Renal pelvis (tissue), 12 donors: ENCODE data around the gene ALG1. TPM values are rescaled to one million over a fixed set of nuclear protein-coding genes. Genes with fewer than 3 reads are reported as not detected.

ENCODE experiments used
- DNase-seq: peaks from one replicate; pipeline ENCODE4 v3.0.0-alpha.2; 2013
- long read RNA-seq, 16 experiments: transcript quantifications; one replicate each; lab custom pipeline, GENCODE V29; 2026
- polyA plus RNA-seq, 3 donors: library from polyadenylated mRNA; unstranded; fragments of 120-200 nt; gene quantifications; one replicate each; pipeline ENCODE4 v1.2.1, GENCODE V29; 2013; ENCODE audit not compliant: insufficient read length in 3 of 3

The ALG1 gene, protein sequence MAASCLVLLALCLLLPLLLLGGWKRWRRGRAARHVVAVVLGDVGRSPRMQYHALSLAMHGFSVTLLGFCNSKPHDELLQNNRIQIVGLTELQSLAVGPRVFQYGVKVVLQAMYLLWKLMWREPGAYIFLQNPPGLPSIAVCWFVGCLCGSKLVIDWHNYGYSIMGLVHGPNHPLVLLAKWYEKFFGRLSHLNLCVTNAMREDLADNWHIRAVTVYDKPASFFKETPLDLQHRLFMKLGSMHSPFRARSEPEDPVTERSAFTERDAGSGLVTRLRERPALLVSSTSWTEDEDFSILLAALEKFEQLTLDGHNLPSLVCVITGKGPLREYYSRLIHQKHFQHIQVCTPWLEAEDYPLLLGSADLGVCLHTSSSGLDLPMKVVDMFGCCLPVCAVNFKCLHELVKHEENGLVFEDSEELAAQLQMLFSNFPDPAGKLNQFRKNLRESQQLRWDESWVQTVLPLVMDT
- polyA plus RNA-seq = 10 to 100 TPM; 25.1 to 27.0 (median 26.5) TPM
- long read RNA-seq, donor 1, transcript ALG1-201 (13 exons, 2,132 nt) = major isoform, 14 of 14 reads
- long read RNA-seq, donor 1, partial matches to known transcripts = 0 of 14 reads
- long read RNA-seq, donor 1, other reads (novel, unspliced or antisense) = 0 of 14 reads
- long read RNA-seq, donor 2, transcript ALG1-201 (13 exons, 2,132 nt) = major isoform, 11 of 12 reads
- long read RNA-seq, donor 2, partial matches to known transcripts = 0 of 12 reads
- long read RNA-seq, donor 2, other reads (novel, unspliced or antisense) = 0 of 12 reads
- long read RNA-seq, donor 3, transcript ALG1-201 (13 exons, 2,132 nt) = major isoform, 10 of 12 reads
- long read RNA-seq, donor 3, partial matches to known transcripts = 0 of 12 reads
- long read RNA-seq, donor 3, other reads (novel, unspliced or antisense) = 0 of 12 reads
- long read RNA-seq, donor 4, transcript ALG1-201 (13 exons, 2,132 nt) = major isoform, 7 of 7 reads
- long read RNA-seq, donor 4, partial matches to known transcripts = 0 of 7 reads
- long read RNA-seq, donor 4, other reads (novel, unspliced or antisense) = 0 of 7 reads
- long read RNA-seq, donor 5, partial matches to known transcripts = 0 of 3 reads
- long read RNA-seq, donor 5, other reads (novel, unspliced or antisense) = 0 of 3 reads
- long read RNA-seq, donor 6, transcript ALG1-201 (13 exons, 2,132 nt) = major isoform, 12 of 12 reads
- long read RNA-seq, donor 6, partial matches to known transcripts = 0 of 12 reads
- long read RNA-seq, donor 6, other reads (novel, unspliced or antisense) = 0 of 12 reads
- long read RNA-seq, donor 7, transcript ALG1-201 (13 exons, 2,132 nt) = major isoform, 10 of 13 reads
- long read RNA-seq, donor 7, partial matches to known transcripts = 0 of 13 reads
- long read RNA-seq, donor 7, other reads (novel, unspliced or antisense) = 0 of 13 reads
- long read RNA-seq, donor 8, partial matches to known transcripts = 0 of 3 reads
- long read RNA-seq, donor 8, other reads (novel, unspliced or antisense) = 0 of 3 reads
- long read RNA-seq, donor 9, transcript ALG1-201 (13 exons, 2,132 nt) = major isoform, 14 of 21 reads
- long read RNA-seq, donor 9, partial matches to known transcripts = 6 of 21 reads
- long read RNA-seq, donor 9, other reads (novel, unspliced or antisense) = 0 of 21 reads
- long read RNA-seq, donor 10, transcript ALG1-201 (13 exons, 2,132 nt) = major isoform, 5 of 14 reads
- long read RNA-seq, donor 10, partial matches to known transcripts = 7 of 14 reads
- long read RNA-seq, donor 10, other reads (novel, unspliced or antisense) = 0 of 14 reads
- long read RNA-seq, donor 11, partial matches to known transcripts = 0 of 6 reads
- long read RNA-seq, donor 11, other reads (novel, unspliced or antisense) = 0 of 6 reads
- long read RNA-seq, donor 12, transcript ALG1-201 (13 exons, 2,132 nt) = major isoform, 10 of 16 reads
- long read RNA-seq, donor 12, partial matches to known transcripts = 0 of 16 reads
- long read RNA-seq, donor 12, other reads (novel, unspliced or antisense) = 5 of 16 reads
- long read RNA-seq, donor 13, partial matches to known transcripts = 6 of 8 reads
- long read RNA-seq, donor 13, other reads (novel, unspliced or antisense) = 0 of 8 reads
- long read RNA-seq, donor 14 = 0 reads
- long read RNA-seq, donor 15 = 0 reads
- long read RNA-seq, donor 16, transcript ALG1-201 (13 exons, 2,132 nt) = major isoform, 5 of 6 reads
- long read RNA-seq, donor 16, partial matches to known transcripts = 0 of 6 reads
- long read RNA-seq, donor 16, other reads (novel, unspliced or antisense) = 0 of 6 reads

DNA sequence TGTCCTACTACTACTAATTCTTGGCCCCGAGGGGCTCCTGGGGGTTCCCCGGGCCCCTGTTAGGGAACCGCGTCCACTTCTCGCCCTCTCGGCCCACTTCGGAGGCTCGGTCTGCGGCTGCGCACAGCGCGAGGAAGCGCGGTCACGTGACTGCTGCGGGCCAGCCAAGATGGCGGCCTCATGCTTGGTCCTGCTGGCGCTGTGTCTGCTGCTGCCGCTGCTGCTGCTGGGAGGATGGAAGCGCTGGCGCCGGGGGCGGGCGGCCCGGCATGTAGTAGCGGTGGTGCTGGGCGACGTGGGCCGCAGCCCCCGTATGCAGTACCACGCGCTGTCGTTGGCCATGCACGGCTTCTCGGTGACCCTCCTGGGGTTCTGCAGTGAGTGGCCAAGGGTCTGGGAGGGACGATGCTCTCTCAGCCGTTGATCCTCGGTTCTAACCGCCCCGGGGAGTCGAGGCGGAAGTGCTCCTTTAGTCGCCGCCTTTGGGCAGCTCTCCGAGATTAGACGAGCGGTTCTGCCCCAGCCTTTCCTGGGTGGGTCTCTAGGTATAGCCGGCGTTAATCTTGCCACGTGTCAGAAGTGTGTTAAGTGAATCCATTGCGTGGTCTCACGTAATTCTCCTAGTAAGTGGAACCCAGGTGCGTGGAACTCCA, at the start of gene ALG1:
ALG1 (plus strand) TSS at position 163 of the 653 bp plus-strand sequence; CDS start at position 170, 7 bp downstream.
- DNase-seq = peak; percentile 87

DNA sequence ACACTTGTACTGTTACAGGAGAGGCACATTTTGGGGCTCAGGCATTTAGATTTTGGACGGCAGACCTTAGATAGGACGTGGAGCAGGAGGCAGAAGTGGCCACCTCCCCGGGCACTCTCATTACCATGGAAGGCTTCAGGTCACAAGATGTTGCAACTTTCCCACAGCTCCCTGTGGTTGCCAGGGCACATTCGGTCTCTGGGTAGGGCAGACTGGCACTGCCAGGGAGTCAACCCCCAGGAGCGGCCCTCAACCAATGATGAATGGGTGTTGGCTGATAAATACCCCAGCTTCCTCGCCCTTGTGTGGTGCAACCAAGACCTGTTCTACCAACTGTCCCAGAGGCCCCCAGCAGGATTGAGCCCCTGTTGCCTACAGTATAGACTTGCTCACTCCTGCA, 49.1 kb upstream of the ALG1 start:
- no peak for DNase-seq

- no peak for DNase-seq
Measured at GRCh38 chr16:5024632-5025031, 47.0 kb upstream of the ALG1 start.

DNA sequence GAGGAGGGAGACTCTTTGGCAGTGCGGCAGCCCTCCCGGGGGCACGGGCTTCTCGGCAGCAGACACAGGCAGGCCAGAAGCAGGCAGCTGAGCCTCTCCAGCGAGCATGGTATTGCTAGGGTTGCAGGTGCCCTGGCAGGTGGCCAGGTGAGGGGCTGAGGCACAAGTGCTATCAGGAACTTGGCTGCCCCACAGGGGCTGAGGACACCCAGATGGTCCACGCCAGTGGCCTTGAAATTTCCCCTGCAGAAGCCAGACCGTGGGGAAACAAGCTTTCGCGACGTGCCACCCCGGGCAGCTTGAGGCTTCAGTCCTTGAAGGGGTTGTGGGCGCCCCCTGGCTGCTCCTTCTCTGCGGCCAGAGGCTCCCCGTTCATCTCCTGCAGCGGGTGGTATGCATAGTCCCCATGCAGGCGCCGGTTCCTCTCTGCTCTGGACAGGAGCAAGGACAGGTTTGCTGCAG, 46.4 kb upstream of the ALG1 start:
- no peak for DNase-seq

DNA sequence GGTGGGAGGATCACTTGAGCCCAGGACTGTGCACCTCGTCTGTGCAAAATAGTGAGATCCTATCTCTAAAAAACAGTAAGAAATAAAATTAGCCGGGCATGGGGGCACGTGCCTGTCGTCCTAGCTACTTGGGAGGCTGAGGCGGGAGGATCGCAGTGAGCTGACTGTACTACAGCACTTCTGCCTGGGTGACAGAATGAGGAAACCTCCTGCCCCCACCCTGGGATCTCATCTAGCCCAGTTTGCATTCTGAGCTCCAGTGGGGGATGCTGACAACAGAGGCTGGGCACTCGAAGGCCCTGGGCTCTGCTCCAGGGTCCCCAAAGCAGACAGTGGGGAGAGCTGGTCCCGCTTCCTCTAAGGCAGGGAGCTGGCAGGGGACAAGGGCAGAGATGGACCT, 45.0 kb upstream of the ALG1 start:
- DNase-seq = no peak

DNA sequence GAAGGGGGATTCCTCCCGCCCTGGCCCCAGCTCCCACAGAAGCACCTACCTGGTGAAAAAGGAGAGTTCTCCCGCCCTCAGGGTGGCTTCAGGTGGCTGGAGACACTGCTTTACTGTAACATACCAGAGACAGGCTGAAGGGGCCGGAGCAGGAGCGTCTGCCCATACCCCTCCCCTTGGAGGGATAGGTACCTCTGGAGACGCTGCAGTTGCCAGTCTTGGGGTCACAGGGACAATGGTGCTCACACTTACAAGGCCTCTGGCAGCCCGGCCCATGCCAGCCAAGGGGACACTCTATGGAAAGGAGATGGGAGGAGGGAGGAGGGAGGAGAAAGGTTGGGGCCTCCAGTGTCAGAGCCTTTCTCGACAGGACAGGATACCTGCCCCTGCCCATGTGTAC, 44.6 kb upstream of the ALG1 start:
- no peak for DNase-seq

- DNase-seq = no peak
Measured at GRCh38 chr16:5027575-5028235, 43.9 kb upstream of the ALG1 start.

DNA sequence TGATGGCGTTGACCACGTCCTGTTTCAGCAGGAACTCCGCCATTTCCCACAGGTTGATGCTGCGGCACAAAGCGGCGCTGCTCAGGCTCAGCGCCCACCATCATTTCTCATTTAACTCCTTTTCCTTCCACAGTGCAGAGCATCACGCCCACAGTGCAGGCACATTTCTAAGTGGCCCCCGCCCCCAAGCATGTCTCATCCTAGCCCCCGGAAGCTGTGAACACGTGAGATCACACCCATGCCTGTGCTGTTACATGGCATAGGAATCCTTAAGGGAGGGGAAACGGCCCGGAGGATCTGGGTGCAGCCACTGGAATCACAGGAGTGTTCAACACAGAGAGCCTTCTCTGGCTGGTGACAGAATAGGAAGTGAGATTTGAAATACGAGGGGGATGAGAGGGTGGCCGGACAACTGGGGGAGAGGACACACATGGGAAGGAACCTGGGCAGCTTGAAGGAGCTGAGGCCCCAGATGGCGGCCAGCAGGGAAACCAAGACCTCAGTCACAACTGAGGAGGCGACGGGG, 42.6 kb upstream of the ALG1 start:
- no peak for DNase-seq

DNA sequence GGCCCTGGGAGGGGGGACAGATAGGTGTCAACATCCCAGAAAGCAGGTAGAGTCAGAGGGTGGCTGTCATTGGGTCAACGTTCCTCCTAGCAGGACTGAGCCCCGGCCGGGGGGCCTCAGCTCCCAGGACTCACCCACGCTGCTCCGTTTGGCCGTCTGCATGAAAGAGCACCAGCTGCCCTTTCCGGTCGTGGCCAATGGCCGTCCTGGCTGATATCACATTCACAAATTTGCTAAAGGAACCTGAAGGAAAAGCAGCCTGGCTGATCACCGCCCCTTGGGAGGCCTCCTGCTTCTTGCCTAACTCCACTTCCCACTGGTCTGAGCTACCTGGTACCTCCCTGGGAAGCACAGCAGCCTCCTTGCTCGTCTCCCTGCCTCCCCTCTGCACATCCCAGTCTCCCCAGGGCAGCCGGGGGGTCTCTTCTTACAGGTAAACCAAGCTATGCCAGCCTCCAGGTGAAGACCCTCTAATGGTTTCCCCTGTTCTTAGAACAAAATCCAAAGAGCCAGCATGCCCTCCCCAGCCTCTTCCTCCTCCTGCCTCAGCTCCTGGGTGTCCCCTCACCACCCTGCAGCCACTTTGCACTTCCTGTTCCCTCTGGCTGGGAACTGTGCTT, 41.3 kb upstream of the ALG1 start:
- DNase-seq = no peak

DNA sequence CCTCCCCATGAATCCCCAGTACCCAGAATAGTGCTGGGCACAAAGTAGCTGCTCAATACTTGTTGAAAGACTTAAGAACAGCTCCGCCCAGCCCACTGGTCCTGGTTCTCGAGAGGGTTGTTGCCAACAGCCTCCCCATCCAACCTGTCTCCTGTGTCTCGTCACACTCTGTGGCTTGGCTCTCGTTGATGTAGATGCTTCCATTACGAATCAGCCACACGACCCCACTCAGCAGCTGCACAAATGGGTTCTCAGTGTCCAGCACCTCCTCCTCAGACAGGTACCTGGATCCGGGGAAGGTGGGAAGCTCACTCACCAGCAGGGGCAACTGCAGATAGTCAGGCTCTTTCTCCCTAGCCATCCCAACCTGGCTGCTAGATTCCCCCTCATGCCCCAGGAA, 40.0 kb upstream of the ALG1 start:
- no peak for DNase-seq

- DNase-seq = no peak
Measured at GRCh38 chr16:5032748-5033167, 38.9 kb upstream of the ALG1 start.

DNA sequence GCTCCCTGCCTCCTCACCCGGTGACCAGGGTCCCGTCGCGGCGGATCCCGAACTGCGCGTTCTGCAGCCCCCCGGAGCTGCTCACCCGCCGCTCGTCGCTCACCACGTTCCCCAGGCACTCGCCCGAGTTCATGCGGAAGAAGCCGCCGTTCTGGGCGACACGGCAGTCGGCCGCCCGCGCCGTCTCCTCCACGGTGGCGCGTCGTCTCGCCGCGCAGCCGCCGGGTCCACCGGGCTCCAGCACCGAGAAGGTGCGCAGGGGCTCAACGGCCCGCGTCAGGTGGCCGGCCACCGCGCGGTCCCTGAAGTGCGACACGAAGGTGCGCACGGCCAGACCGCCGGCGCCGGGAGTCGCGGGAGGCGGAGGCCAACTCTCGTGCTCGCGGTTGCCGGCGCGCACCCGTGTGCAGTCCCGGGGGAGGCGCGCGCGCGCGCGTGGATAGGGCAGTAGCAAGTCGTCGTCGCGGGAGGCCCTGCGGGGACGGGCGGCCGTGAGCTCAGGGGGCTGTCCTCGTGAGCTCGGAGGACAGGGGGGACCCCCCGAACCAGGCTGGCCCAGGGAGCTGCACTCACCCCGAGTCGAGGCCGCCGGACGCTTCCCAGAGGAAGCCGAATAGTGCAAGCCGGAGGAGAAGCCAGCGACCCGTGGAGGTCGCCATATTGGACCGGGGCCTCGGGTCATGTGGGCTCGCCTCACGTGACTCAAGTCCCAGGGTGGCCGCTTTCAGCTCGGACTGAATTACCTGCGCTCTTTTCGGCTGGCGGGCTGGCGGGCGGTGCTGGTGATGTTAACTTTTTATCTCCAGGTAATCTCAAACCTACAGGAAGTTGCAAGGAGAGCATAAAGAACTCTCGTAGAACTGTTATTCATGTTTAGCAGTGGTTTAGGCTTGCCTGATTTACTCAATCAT, 38.1 kb upstream of the ALG1 start, which contains the start of gene NAGPA:
NAGPA (minus strand) TSS at position 680 of the 911 bp plus-strand sequence; CDS start at position 659, 21 bp downstream.
- DNase-seq = peak; percentile 88

DNA sequence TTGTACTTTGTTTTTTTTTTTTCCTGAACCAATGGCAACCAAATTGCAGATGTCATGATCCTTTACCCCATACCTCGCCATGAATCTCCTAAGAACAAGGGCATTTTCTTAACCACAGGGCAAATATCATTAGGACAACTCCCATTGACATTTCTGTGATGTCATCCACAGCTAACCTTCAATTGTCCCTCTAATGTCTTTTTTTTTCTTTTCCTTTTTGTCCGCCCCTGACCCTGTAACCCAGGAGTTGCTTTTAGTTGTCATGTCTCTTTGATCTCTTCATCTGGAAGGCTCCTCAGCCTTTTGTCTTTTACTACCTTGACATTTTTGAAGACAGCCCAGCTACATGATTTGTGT, 37.5 kb upstream of the ALG1 start:
- DNase-seq = no peak

GRCh38 chr16:5035909-5036227, 35.8 kb upstream of the ALG1 start:
- no peak for DNase-seq

DNA sequence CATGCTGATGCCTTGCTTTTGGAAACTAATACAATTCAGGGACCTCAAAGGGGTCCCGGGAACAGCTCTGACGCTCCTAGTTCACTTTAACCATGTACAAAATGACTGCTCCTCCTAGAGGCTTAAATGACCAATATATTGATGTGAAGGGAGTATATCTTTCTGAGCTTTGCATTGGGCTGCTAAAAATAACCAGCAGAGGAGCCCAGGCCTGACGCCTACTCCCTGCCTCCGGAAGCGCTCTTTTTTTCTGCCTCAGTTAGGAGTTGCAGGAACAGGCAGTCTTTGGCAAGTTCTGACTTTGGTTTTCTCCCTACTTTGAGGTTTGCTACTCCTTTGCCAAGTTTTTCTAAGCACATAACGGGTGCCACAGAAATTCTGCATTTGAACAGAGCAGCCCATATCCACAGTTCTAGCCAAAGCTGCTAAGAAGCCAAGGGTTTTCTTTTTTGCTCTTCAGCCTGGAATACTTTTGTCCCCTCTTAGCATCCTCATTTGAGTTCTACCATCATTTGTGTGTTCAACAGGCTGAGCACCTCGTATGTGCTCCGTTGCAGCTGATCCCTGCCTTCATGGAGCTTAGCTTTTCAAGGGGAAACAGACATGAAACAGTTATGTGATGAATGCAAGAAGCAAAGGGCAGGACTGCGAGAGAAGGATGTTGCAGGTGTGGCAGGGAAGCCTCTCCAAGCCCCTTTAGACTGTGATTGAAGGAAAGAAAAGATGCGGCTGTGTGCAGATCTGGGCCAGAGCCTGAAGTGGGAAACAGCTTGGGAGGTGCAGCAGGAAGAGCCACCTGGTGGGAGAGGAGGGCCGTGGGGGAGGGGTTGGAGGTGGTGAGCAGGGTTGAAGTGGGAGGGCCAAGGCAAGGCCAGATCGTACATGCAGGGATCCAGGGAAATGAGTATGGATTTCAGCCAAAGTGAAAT, 35.2 kb upstream of the ALG1 start:
- DNase-seq = no peak

DNA sequence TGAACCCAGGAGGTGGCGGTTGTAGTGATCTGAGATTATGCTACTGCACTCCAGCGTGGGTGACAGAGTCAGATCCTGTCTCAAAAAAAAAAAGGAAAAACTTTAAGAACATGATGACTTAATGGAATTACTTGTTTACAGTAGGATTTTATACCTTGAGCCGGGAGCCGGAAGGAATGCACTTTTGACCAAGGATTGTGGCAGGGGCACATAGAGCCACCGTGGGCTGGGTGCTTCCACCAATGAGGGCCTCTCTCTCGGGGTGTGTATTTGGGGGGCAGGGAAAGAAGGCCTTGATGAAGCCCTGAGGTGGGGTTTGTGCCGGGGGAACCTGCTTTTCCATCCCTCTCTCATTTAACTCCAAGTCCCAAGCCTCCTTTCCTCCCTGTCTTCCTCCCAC, 31.2 kb upstream of the ALG1 start:
- no peak for DNase-seq
